Stimulated activated CD8-positive, alpha-beta memory T cell treated with anti-CD3 and anti-CD28 coated beads, Interleukin-2, amount 100 ng/mL, for 48 hours (primary cell): Measurements from ENCODE around the gene MCM5.
"Not testable (repeated sequence)": the region's sequence is repeated elsewhere in the genome, so short reads cannot be mapped to it uniquely, and the experiment has no call there.

Experiments used
- DNase-seq, 2 donors: peaks; one replicate each; pipeline ENCODE4 v3.0.0-alpha.2; 2020; ENCODE audit warnings: low read depth in 2 of 2

MCM5 gene

DNA sequence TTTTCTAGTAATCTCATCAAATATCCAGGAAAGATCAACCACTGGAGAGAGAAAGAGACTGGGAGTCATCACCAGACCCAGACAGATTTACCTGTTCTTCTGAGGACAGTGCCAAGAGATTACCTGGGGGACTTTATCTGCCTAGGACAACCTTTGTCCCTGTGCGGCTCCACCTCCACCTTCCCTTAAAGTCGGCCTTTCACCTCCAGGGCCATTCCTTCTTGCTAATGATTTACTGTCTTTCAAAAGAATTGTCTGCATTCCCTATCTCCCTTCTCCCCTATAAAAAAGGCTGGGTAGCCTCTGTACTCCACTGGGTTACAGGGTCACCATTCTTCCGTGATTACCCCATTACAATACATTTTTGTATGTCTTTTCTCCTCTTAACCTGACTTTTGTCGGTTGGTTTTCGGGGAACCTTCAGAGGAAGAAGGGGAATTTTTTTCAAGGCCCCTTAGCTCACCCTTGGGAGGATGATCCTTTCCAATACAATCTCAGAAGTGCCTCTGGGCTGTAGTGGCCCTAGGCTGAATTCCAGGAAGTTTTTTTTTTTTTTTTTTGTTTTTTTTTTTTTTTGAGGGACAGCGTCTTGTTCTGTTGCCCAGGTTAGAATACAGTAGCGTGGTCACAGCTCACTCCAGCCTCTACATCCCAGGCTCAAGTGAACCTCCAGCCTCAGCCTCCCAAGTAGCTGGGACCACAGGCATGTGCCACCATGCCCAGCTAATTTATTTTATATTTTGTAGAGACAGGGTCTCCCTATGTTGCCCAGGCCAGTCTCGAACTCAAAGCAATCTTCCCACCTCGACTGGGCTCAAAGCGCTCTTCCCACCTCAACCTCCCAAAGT is 20.6 kb upstream of the MCM5 start:
- DNase-seq: no peak

DNA sequence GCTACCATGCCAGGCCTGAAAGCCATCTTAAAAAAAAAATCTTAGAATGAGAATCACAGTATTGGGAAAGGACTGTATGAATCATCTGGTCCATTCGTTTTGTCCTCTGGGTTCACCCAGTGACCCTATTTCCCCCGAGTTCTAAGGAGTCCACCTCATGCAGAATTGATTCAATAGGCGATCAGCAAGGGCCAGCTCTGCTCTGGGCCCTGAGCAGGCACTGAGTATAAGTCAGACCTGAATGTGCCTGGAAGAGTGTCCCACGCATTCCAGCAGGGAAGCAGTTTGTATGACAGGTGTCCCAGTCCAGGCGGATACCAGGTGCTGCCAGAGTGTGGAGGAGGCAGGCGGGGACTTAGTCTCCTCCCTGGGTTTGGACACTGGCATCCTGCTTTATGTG is 19.9 kb upstream of the MCM5 start:
- DNase-seq: no peak

- peak in 1 of 2 donors; percentile 43 for DNase-seq
Measured at GRCh38 chr22:35380537-35381423, 19.2 kb upstream of the MCM5 start, which contains the start of gene HMOX1. TSS of gene HMOX1 (plus strand) at chr22:35381096. CDS start at chr22:35381174, 78 bp downstream.

DNA sequence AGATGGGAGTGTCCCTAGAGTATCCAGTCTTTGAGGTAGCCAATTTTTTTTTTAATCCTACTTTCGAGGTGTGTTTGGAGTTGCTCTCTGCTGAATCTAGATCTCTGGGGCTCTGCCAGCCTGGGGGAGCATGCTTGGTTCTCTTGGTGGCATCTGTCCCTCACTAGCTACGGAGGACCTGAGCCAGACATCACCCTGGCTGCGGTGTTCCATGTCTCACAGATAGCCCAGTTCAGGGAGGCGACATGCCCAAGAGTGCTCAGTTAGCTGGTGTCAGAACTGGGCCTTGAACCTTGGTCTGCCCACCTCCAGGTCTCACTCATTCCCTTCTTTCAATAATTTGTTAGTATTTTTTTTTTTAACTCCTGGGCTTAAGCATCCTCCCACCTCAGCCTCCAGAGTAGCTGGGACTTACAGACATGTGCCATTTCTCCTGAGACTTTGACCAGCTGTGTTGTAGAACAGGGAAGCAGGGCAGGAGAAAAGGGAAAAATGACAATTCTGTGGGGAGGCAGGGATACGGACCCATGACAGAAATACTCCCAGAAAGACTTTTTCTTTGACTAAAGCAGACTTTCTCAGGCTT is 18.4 kb upstream of the MCM5 start:
- DNase-seq: no peak

DNA sequence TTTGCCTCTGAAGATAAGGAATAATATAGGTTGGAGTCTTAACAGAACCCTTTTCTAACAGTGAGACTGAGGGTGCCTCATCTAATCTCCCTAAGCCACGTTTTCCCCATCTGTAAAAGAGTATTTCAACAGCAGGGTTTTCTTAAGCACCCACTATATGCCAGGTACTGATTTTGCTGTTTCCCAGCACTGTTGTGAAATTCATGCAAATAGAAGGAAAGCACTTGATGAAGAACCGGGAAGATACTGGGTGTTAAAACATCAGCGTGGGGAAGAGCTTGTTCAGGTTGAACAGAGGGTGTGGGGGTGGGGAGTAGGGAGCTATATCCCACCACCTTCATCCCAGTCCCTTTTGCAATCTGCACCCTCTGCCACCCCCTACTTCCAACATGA is 16.3 kb upstream of the MCM5 start:
- DNase-seq: no peak

DNA sequence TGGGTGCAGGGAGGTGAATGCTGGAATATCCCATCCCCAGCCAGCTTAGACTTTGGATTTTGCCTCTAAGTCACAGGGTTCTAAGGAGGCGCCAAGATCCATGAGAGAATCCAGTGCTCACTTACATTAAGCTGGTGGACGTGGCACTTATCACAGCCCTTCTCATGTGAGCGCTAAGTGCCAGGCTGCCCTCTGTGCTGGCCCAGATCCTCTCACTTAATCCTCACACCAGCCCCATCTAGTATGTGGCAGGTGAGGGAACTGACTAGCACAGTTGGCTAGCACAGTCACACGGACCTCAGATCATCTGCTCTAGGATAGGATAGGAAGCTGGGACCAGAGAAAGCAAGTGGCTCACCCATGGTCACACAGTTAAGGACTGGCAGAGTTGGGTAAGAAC is 15.4 kb upstream of the MCM5 start:
- no peak for DNase-seq

GRCh38 chr22:35384975-35385588 is 14.9 kb upstream of the MCM5 start:
- DNase-seq: no peak

DNA sequence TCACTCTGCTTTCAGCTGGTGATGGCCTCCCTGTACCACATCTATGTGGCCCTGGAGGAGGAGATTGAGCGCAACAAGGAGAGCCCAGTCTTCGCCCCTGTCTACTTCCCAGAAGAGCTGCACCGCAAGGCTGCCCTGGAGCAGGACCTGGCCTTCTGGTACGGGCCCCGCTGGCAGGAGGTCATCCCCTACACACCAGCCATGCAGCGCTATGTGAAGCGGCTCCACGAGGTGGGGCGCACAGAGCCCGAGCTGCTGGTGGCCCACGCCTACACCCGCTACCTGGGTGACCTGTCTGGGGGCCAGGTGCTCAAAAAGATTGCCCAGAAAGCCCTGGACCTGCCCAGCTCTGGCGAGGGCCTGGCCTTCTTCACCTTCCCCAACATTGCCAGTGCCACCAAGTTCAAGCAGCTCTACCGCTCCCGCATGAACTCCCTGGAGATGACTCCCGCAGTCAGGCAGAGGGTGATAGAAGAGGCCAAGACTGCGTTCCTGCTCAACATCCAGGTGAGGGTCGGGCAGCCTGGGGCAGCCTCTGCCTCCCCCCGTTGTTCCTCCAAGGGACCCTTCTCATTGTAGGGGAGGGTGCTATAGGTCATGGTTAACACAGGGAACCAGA is 13.2 kb upstream of the MCM5 start:
- DNase-seq: no peak

DNA sequence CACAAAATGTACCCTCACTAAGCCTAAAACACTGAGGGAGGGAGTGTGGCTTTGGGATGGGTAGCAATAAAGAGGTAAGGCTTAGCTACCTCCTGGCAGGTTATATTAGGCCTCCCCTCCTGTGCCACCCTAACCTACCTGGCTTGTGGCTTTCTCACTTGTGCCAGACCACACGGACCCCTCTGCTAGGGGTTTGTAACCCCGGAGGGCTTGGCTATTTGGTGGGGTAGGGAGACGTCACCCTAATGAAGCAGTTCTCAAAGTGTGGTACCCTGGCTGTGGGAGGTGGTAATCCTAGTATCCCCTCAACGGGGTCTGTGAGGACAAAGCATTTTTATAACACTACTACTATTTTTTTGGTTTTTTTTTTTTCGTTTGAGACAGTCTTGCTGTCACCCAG is 9.0 kb upstream of the MCM5 start:
- no peak for DNase-seq

DNA sequence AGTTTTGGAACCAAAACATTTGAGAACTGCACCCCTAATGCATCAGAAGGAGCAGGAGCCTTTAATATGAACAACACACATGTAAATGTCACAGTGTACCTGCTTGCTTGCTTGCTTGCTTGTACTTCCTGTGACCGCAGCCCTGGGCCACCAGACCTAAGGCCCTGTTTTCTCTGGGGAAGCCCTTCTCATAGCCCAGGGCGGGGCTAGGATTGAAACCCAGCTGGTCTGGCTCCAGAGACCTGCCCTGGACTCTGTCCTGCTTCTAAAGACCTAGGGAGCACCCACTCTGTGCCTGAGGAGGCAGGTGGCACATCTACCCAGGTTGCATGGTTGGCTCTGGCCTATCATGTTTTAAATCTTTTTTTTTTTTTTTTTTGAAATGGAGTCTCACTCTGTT is 7.6 kb upstream of the MCM5 start:
- DNase-seq: no peak

- no peak for DNase-seq
Measured at GRCh38 chr22:35393116-35394010, 6.6 kb upstream of the MCM5 start.

DNA sequence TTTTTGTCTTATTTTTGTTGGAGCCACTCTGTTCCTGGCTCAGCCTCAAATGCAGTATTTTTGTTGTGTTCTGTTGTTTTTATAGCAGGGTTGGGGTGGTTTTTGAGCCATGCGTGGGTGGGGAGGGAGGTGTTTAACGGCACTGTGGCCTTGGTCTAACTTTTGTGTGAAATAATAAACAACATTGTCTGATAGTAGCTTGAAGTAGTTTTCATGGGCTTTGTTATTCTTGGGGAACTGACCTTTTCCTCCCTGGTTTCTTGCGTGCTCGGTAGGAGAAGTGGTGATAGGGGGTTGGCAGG is 6.0 kb upstream of the MCM5 start:
- DNase-seq: no peak

GRCh38 chr22:35394810-35395563 is 5.0 kb upstream of the MCM5 start:
- DNase-seq: no peak

GRCh38 chr22:35396622-35397021 is 3.3 kb upstream of the MCM5 start:
- not testable (repeated sequence) for DNase-seq

DNA sequence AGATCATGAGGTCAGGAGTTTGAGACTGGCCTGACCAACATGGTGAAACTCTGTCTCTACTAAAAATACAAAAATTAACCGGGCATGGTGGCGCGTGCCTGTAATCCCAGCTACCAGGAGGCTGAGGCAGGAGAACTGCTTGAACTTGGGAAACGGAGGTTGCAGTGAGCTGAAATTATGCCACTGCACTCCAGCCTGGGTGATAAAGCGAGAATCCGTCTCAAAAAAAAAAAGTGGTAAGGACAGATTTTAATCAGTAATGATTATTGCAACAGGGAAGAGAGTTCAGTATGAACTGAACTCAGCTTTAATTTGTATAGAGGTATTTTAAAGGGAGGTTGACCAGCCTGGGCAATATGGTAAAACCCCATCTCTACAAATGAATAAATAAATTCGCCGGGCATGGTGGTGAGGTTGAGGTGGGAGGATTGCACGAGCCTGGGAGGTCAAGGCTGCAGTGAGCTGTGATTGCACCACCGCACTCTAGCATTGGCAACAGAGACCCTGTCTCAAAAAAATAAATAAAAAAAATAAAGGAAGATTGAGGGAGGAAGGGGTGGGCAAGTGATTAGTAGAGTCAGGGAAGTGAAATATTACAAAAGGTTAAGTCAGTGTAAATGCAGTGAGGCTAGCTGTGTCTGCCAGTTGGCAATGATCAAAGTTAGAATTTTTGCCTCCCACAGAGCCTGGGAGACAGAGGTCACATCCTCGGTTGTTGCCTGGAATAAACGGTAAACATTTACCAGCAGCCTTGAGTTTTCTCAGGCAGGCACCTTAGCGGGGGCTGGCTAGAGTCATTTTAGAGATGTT is 2.6 kb upstream of the MCM5 start:
- no peak for DNase-seq

DNA sequence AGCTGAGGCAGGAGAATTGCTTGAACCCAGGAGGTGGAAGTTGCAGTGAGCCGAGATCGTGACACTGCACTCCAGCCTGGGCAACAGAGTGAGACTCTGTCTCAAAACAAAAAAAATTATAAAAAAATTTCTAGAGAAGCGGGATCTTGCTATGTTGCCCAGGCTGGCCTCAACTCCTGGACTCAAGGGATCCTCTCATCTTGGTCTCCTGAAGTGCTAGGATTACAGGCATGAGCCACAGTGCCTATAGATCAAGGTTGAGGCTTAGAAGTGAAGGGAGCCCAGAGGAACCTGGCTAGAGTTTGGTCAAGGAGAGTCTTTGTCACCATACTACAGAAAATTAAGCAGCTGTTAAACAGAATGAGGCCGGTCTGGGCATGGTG is 1.4 kb upstream of the MCM5 start:
- no peak for DNase-seq

- no peak for DNase-seq
Measured at GRCh38 chr22:35399114-35399677, 744 bp upstream of the MCM5 start.

DNA sequence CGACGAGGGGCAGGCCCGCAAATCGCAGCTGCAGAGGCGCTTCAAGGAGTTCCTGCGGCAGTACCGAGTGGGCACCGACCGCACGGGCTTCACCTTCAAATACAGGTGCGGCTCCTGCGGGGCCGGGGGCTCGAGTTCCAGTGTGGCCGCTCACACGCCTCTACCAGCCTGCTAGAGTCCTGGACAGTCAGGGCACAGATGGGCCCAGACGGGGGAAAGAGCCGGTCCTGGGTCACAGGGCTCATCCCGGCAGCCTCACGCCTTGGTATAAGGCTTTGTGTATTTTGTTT is 506 bp downstream of the MCM5 start:
- DNase-seq: no peak

GRCh38 chr22:35401863-35402262 is 1.9 kb downstream of the MCM5 start:
- DNase-seq: no peak
